Measurements from ENCODE around the gene INO80D. TPM values are rescaled to one million over a fixed set of nuclear protein-coding genes. Genes with fewer than 3 reads are reported as not detected.
"Not testable (repeated sequence)": the region's sequence is repeated elsewhere in the genome, so short reads cannot be mapped to it uniquely, and the experiment has no call there.

INO80D gene, protein sequence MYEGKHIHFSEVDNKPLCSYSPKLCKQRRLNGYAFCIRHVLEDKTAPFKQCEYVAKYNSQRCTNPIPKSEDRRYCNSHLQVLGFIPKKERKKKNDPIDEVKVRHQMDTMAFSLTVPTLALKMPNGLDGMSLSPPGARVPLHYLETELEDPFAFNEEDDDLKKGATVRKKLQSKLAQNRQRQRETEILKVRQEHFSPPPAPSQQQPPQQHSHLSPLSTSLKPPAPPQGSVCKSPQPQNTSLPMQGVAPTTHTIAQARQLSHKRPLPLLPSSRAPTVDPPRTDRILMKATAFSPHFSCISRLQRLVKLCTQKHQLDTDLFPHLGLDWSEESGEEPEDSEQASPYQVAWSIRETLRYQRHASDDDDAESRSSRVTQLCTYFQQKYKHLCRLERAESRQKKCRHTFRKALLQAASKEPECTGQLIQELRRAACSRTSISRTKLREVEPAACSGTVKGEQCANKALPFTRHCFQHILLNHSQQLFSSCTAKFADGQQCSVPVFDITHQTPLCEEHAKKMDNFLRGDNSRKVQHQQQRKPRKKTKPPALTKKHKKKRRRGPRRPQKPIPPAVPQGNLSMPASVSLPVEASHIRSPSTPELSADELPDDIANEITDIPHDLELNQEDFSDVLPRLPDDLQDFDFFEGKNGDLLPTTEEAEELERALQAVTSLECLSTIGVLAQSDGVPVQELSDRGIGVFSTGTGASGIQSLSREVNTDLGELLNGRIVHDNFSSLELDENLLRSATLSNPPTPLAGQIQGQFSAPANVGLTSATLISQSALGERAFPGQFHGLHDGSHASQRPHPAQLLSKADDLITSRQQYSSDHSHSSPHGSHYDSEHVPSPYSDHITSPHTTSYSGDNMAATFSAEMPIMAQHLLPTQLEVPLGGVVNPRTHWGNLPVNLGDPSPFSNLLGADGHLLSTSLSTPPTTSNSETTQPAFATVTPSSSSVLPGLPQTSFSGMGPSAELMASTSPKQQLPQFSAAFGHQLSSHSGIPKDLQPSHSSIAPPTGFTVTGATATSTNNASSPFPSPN
- total RNA-seq (10 to 100 TPM; 19.2 to 67.1 (median 36.5) TPM), polyA plus RNA-seq (1 to 10 TPM in 2 of 3 donors, under 1 TPM in 1; 0.46 to 1.5 (median 1.3) TPM)
- long read RNA-seq, donor 1: 0 reads
- long read RNA-seq, donor 2: 0 reads
- long read RNA-seq, donor 3: 0 reads
- long read RNA-seq, donor 4: 0 reads
- long read RNA-seq, donor 5: 0 reads
- long read RNA-seq, donor 6: 0 reads
- long read RNA-seq, donor 7: 0 reads
- long read RNA-seq, donor 8: 0 reads
- long read RNA-seq, donor 9: 0 reads
- long read RNA-seq, donor 10: 0 reads

DNA sequence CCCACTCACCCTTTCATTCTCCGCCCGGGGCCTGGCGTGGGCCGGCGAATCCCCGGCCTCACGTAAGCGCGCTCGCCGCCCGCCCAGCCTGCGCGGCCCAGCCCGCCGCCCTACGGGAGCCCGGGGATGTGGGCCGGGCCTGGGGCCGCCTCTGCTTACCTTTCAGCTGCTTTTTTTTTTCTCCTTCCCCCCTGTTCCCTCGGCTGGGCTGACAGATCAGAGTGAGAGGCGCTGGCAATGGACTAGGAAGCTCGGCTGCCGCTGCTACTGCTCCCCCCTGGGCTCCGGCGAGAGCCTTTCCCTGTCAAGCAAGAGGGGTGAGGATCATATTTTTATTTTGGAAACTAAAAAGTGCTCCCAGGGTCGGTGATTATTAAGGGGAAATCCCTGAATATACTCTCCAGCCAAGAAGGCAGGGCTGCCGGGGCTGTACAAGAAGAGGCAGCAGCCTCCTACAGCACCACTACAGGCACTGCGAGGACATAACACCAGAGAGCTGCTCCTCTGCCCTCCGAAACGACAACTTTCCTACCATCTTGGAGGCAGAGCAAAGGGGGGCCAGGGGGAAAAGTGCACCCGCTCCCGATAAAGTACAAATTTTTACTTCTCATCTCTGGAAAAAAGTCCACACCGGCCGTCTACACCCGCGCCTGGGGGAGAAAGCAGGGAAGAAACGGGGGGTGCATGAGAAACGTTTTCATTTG is at the start of gene INO80D:
Gene INO80D, minus strand, starts transcription at position 433 of the 704 bp plus-strand sequence. CDS start 23,158 bp downstream, outside the sequence.
- intact Hi-C loops (cut with DNase I; ENCODE audit: low total_unique reads): no loop called here
- WGBS, 5 donors: 0 to 1% (median 0%) methylated on average over 30 to 39 of the region's 39 CpGs

DNA sequence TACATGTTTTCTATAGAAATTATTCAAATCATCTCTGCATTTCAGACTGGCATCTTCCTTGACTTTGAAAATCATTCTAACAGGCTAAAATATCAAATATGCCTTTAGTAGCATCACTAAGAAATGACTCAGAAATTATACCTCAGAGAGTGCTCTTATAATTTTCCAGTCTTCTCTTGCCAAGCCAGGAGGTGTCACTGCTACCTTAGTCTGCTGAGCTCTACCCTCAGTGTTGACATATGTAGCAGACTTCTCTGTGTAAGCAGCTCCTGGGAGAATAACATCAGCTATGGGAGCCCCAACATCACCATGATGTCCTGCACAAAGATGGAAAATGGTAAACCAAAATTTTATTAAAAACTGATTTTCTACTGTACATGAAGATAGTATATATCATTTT is 41.7 kb upstream of the INO80D start:
- no peaks in the 10 kb centered on the region for H3K27me3 ChIP-seq
- TF ChIP-seq POLR2AphosphoS5 (IDR thresholded peaks at IDR 0.05) (no peak), EP300 (IDR thresholded peaks at IDR 0.05) (no peak), POLR2A (IDR thresholded peaks at IDR 0.05) (no peak)
- TF ChIP-seq, protein P1, sequence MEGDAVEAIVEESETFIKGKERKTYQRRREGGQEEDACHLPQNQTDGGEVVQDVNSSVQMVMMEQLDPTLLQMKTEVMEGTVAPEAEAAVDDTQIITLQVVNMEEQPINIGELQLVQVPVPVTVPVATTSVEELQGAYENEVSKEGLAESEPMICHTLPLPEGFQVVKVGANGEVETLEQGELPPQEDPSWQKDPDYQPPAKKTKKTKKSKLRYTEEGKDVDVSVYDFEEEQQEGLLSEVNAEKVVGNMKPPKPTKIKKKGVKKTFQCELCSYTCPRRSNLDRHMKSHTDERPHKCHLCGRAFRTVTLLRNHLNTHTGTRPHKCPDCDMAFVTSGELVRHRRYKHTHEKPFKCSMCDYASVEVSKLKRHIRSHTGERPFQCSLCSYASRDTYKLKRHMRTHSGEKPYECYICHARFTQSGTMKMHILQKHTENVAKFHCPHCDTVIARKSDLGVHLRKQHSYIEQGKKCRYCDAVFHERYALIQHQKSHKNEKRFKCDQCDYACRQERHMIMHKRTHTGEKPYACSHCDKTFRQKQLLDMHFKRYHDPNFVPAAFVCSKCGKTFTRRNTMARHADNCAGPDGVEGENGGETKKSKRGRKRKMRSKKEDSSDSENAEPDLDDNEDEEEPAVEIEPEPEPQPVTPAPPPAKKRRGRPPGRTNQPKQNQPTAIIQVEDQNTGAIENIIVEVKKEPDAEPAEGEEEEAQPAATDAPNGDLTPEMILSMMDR (IDR thresholded peaks at IDR 0.05): no peak
- intact Hi-C loops (cut with DNase I; ENCODE audit: low total_unique reads): no loop called here
- no peak overlapping the region for H3K27ac ChIP-seq
- no peaks in the 10 kb centered on the region for H3K9me3 ChIP-seq
- DNase-seq: peak in 1 of 2 donors; percentile 5
- no peak overlapping the region for H3K4me3 ChIP-seq
- peaks cover 77 to 100% (median 100%) of the 10 kb centered on the region in 4 donors for H3K36me3 ChIP-seq
- no peaks in the 10 kb centered on the region for H3K4me1 ChIP-seq

More for the DNA sequence above, at the start of gene INO80D:
- H3K9me3 ChIP-seq: no peaks in the 10 kb centered on the region
- H3K27me3 ChIP-seq: no peaks in the 10 kb centered on the region
- peaks cover 6 to 12% (median 10%) of the 10 kb centered on the region in 4 donors for H3K36me3 ChIP-seq
- H3K4me1 ChIP-seq: peaks cover 9 to 58% (median 32%) of the 10 kb centered on the region in 4 donors
- DNase-seq: peak; percentile 80 to 94
- peak within 1 kb of the TSS; percentile 98 to 100 (median 99) for H3K27ac ChIP-seq
- peak within 1 kb of the TSS; percentile 66 to 91 (median 78) for H3K4me3 ChIP-seq
- TF ChIP-seq, protein P1 (IDR thresholded peaks at IDR 0.05): peak in 4 of 7 experiments; percentile 24 to 52 (median 38)
- TF ChIP-seq POLR2AphosphoS5 (IDR thresholded peaks at IDR 0.05): peak; percentile 43 to 64 (median 60)
- TF ChIP-seq EP300 (IDR thresholded peaks at IDR 0.05): no peak
- no peak for TF ChIP-seq POLR2A (IDR thresholded peaks at IDR 0.05)

DNA sequence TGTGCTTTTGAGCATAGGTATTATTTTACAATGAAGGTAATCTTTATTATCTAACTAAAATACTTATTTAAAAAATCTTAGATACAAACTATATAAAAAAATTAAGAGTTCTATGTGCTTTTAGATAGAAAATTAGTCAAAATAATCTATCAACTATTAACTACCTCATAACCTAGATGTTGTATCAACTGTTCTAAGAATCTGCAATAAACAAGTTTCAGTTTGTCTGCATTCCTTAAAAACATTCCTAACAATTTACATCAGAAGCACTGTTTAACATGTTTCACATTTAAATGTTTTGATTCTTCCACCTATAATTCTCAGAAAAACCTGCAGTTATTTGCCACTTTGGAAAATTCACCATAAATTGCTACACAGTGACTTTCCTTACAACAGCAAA is 39.9 kb upstream of the INO80D start:
- H3K36me3 ChIP-seq: peaks cover 80 to 100% (median 100%) of the 10 kb centered on the region in 4 donors
- TF ChIP-seq, protein P1 (IDR thresholded peaks at IDR 0.05): no peak
- no peak for TF ChIP-seq POLR2A (IDR thresholded peaks at IDR 0.05)
- no peak for TF ChIP-seq POLR2AphosphoS5 (IDR thresholded peaks at IDR 0.05)
- no peak for TF ChIP-seq EP300 (IDR thresholded peaks at IDR 0.05)

DNA sequence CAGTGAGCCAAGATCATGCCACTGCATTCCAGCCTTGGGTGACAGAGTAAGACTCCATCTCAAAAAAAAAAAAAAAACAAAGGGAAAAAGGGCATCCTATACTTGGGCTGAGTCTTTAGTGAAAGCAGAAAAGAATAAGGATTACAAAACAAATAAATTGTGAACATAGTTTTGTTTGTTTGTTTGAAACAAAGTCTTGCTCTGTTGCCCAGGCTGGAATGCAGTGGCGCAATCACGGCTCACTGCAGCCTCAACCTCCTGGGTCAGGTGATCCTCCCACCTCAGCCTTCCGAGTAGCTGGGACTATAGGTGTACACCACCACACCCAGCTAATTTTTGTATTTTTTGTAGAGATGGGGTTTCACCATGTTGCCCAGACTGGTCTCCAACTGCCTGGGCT is 36.6 kb upstream of the INO80D start:
- H3K9me3 ChIP-seq; H3K27me3 ChIP-seq; DNase-seq; H3K4me1 ChIP-seq; H3K27ac ChIP-seq; intact Hi-C loops (cut with DNase I; ENCODE audit: low total_unique reads); H3K4me3 ChIP-seq: not testable (repeated sequence)
- peaks cover 56 to 96% (median 92%) of the 10 kb centered on the region in 4 donors for H3K36me3 ChIP-seq
- WGBS, 5 donors: 96 to 100% (median 98%) methylated on average over 3 of the region's 3 CpGs

More for the DNA sequence above, 39.9 kb upstream of the INO80D start:
- no peaks in the 10 kb centered on the region for H3K27me3 ChIP-seq
- H3K27ac ChIP-seq: no peak overlapping the region
- no peak overlapping the region for H3K4me3 ChIP-seq
- no peak for DNase-seq
- intact Hi-C loops (cut with DNase I; ENCODE audit: low total_unique reads): no loop called here
- H3K9me3 ChIP-seq: peaks cover 0 to under 1% (median 0%) of the 10 kb centered on the region in 4 donors
- no peaks in the 10 kb centered on the region for H3K4me1 ChIP-seq

Measured in stomach (tissue), 19 donors.